Activated gamma-delta T cell treated with anti-CD3 and anti-CD28 coated beads, Interleukin-2, amount 50 U/mL, for 16 hours (primary cell): ENCODE data around the gene ADAT3.

ENCODE experiments used
- DNase-seq: peaks from one replicate; pipeline ENCODE4 v3.0.0-alpha.2; 2020; ENCODE audit warnings: low read depth

Gene ADAT3

GRCh38 chr19:1912760-1913505 lies 7.7 kb downstream of the ADAT3 start:
- no peak for DNase-seq

- no peak for DNase-seq
Observed at GRCh38 chr19:1913781-1914577, 8.8 kb downstream of the ADAT3 start.

GRCh38 chr19:1914826-1915341 lies 9.7 kb downstream of the ADAT3 start:
- no peak for DNase-seq

GRCh38 chr19:1917146-1917545 lies 11.9 kb downstream of the ADAT3 start:
- DNase-seq = no peak

- no peak for DNase-seq
Observed at GRCh38 chr19:1917926-1918325, 12.7 kb downstream of the ADAT3 start.

GRCh38 chr19:1918975-1919374 lies 13.8 kb downstream of the ADAT3 start:
- no peak for DNase-seq

- no peak for DNase-seq
Observed at GRCh38 chr19:1920644-1921043, 15.4 kb downstream of the ADAT3 start.

GRCh38 chr19:1921326-1921725 lies 16.1 kb downstream of the ADAT3 start:
- DNase-seq = no peak

GRCh38 chr19:1921825-1922224 lies 16.6 kb downstream of the ADAT3 start:
- no peak for DNase-seq

GRCh38 chr19:1922803-1923202 lies 17.6 kb downstream of the ADAT3 start:
- no peak for DNase-seq

- DNase-seq = no peak
Observed at GRCh38 chr19:1923319-1923718, 18.1 kb downstream of the ADAT3 start.

- no peak for DNase-seq
Observed at GRCh38 chr19:1924320-1924961, 19.2 kb downstream of the ADAT3 start.

GRCh38 chr19:1925544-1925943 lies 20.3 kb downstream of the ADAT3 start:
- no peak for DNase-seq

- peak; percentile 82 for DNase-seq
Observed at GRCh38 chr19:1929021-1929742, 24.0 kb downstream of the ADAT3 start.

GRCh38 chr19:1931445-1931844 lies 26.2 kb downstream of the ADAT3 start:
- no peak for DNase-seq

GRCh38 chr19:1932395-1932794 lies 27.2 kb downstream of the ADAT3 start:
- no peak for DNase-seq

GRCh38 chr19:1933244-1933643 lies 28.0 kb downstream of the ADAT3 start:
- no peak for DNase-seq

GRCh38 chr19:1933942-1934341 lies 28.7 kb downstream of the ADAT3 start:
- no peak for DNase-seq

GRCh38 chr19:1935484-1936208 lies 30.4 kb downstream of the ADAT3 start:
- DNase-seq = no peak

- no peak for DNase-seq
Observed at GRCh38 chr19:1936430-1936829, 31.2 kb downstream of the ADAT3 start.

- no peak for DNase-seq
Observed at GRCh38 chr19:1936916-1937610, 31.9 kb downstream of the ADAT3 start.
